ENCODE data around the gene JAK1. TPM values are rescaled to one million over a fixed set of nuclear protein-coding genes. Genes with fewer than 3 reads are reported as not detected.
A peak's percentile ranks its signal among the peaks of the same experiment; 100 is the strongest.

JAK1 gene
- total RNA-seq = 100 to 1,000 TPM; 113 to 115 TPM

DNA sequence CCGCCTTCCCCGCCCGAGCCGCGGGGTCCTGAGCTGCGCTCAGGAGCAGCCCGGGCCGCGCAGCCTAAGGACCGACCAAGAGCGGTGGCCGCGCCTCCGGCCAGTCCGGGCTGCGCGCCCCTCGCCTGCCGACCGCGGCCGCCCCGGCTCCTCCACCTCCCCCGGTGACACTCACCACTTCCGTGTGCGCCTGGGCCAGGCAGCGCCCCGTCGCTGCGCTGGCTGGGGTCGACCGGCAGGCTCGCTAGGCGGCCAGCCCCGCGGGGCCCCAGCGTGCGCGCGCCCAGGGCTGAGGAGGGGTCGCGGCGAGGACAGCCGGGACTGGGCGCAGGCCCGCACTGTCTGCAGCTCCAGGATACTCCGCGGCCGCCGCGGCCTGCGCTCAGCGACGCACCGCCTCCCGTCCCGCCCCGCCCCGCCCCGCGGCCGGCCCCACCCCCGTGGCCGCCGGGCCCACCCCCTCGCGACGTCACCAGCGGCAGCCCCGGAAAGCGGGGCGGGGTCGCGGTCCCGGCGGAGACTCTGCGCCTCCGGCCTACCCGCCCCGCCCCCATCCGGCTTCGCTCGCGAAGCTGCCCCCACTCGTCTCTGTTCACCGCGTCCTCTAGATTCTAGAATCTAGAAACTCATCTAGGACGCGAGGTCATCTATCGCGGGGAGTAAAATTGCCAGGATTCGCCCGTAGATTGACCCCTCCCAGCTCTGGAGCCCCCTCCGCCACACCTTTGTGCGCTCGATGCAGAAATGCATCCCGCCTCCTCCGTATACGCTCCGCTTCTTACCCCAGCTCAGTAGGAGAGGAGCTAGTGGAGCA, at the start of gene JAK1:
Gene JAK1, minus strand, starts transcription at position 392 of the 814 bp plus-strand sequence. CDS start 80,285 bp downstream, outside the sequence.
- DNase-seq (ENCODE audit: low spot score) (peak; percentile 36), ATAC-seq (ENCODE audit: insufficient number of reproducible peaks, low FRiP score, low read depth) (peak; percentile 72)
- H3K9me3 ChIP-seq = no peaks in the 10 kb centered on the region
- H3K27me3 ChIP-seq (replicated peaks; ENCODE audit: insufficient read depth) = no peaks in the 10 kb centered on the region
- H3K4me3 ChIP-seq = peak within 1 kb of the TSS; percentile 91
- TF ChIP-seq, protein P1, sequence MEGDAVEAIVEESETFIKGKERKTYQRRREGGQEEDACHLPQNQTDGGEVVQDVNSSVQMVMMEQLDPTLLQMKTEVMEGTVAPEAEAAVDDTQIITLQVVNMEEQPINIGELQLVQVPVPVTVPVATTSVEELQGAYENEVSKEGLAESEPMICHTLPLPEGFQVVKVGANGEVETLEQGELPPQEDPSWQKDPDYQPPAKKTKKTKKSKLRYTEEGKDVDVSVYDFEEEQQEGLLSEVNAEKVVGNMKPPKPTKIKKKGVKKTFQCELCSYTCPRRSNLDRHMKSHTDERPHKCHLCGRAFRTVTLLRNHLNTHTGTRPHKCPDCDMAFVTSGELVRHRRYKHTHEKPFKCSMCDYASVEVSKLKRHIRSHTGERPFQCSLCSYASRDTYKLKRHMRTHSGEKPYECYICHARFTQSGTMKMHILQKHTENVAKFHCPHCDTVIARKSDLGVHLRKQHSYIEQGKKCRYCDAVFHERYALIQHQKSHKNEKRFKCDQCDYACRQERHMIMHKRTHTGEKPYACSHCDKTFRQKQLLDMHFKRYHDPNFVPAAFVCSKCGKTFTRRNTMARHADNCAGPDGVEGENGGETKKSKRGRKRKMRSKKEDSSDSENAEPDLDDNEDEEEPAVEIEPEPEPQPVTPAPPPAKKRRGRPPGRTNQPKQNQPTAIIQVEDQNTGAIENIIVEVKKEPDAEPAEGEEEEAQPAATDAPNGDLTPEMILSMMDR (IDR thresholded peaks at IDR 0.05) = no peak
- peak within 1 kb of the TSS; percentile 92 to 93 for H3K27ac ChIP-seq
- H3K4me1 ChIP-seq (ENCODE audit: control insufficient read depth in 1 of 2, low read depth in 2 of 2) = peaks cover 11 to 25% of the 10 kb centered on the region in 2 donors
- H3K36me3 ChIP-seq = no peaks in the 10 kb centered on the region

DNA sequence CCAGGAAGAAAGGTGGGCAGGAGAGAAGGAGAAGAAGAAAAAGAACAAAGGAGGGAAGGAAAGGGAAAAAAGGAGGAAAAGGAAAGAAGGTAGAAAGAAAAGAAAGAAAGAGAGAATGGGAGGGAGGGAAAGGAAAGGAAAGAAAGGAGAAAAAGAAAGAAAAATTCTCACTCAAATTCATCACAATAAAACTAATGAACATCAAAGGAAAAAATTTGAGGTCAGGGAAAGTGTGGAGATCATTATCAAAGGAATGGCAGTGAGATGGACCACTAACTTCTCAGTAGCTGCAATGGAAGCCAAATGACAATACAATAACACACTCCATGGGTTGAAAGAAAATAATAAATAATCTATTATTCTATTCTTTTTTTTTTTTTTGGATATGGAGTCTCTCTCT, 48.0 kb upstream of the JAK1 start:
- Histone ChIP-seq H3K9me3 (no peaks in the 10 kb centered on the region), H3K4me3 (no peak overlapping the region), H3K27ac (no peak overlapping the region), H3K36me3 (no peaks in the 10 kb centered on the region), H3K4me1 (ENCODE audit: control insufficient read depth in 1 of 2, low read depth in 2 of 2) (no peaks in the 10 kb centered on the region), H3K27me3 (replicated peaks; ENCODE audit: insufficient read depth) (no peaks in the 10 kb centered on the region)
- TF ChIP-seq, protein P1 (IDR thresholded peaks at IDR 0.05) = no peak
- DNase-seq (ENCODE audit: low spot score) = no peak
- ATAC-seq (ENCODE audit: insufficient number of reproducible peaks, low FRiP score, low read depth) = no peak

DNA sequence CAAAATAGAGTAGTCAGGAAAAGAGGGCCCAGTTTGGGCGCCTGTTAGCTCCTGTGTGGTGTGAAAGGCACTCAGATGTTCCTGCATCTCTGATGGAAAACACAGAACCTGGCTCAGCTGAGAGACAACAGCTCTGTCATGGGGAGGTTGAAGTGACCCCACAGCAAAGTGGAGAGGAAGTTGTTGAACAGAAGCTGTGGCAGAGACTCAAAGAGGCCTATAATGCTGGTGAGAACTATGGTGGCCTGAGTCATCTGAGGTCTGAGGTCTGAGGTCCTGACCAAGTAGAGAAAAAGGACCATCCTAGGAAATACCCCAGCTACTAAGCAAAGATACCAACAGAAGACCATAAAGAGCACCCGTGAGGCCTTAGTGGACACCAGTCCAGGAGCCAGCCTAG, 45.6 kb upstream of the JAK1 start:
- ATAC-seq (ENCODE audit: insufficient number of reproducible peaks, low FRiP score, low read depth) (no peak), DNase-seq (ENCODE audit: low spot score) (no peak)
- Histone ChIP-seq H3K36me3 (no peaks in the 10 kb centered on the region), H3K4me1 (ENCODE audit: control insufficient read depth in 1 of 2, low read depth in 2 of 2) (no peaks in the 10 kb centered on the region), H3K27ac (no peak overlapping the region), H3K4me3 (no peak overlapping the region), H3K9me3 (no peaks in the 10 kb centered on the region), H3K27me3 (replicated peaks; ENCODE audit: insufficient read depth) (no peaks in the 10 kb centered on the region)
- TF ChIP-seq, protein P1 (IDR thresholded peaks at IDR 0.05) = no peak

DNA sequence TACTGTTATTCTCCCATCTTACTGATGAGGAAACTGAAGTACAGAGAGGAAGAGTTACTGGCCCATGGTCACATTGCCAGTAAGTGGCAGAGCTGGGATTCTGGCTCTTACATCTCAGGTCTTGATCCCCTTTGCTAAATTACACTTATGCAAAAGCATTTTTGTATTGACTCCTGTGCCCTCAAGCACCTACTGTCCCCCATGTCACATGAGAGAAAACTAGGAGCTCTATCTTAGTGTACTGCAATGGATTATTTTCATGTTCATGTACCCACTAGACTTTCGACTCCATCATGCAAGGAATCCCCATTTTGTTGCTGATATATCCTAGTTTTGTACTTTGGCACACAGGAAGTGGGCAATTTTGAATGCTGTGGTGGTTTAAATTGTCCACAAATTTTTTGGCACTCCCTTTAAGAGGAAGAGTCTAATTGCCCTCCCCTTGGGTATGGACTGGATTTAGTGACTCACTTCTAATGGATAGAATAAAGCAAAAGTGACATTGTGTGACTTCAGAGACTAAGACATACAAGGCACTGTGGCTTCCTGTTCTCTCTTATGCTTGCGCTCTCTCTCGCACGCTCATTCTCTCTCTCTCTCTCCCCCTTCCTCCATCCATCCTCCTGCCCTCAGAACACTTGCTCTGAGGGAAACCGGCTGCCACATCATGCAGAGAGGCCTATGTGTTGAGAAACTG, 43.5 kb upstream of the JAK1 start:
- DNase-seq (ENCODE audit: low spot score) (no peak), ATAC-seq (ENCODE audit: insufficient number of reproducible peaks, low FRiP score, low read depth) (no peak)
- TF ChIP-seq, protein P1 (IDR thresholded peaks at IDR 0.05) = no peak
- Histone ChIP-seq H3K9me3 (no peaks in the 10 kb centered on the region), H3K27ac (no peak overlapping the region), H3K36me3 (no peaks in the 10 kb centered on the region), H3K4me1 (ENCODE audit: control insufficient read depth in 1 of 2, low read depth in 2 of 2) (no peaks in the 10 kb centered on the region), H3K27me3 (replicated peaks; ENCODE audit: insufficient read depth) (no peaks in the 10 kb centered on the region), H3K4me3 (no peak overlapping the region)

DNA sequence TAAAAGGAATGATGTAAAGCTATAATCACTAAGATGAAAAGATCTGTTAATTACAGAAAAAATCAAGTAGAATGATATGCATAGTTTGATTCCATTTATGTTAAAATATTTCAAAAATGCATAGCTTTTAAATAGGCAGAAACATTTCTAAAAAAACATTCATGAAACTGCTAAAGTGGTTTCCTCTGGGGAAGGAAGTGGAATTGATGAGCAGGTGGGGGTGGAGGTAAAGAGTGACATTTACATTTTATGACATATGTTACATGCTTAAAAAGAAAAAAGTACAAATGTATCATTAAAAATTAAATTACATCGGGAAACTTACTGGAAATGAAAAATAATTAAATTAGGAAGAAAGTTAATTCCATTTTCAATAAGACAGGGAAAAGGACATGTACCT, 42.8 kb upstream of the JAK1 start:
- no peaks in the 10 kb centered on the region for H3K36me3 ChIP-seq
- no peak for ATAC-seq (ENCODE audit: insufficient number of reproducible peaks, low FRiP score, low read depth)
- no peaks in the 10 kb centered on the region for H3K9me3 ChIP-seq
- no peaks in the 10 kb centered on the region for H3K4me1 ChIP-seq (ENCODE audit: control insufficient read depth in 1 of 2, low read depth in 2 of 2)
- H3K27ac ChIP-seq = no peak overlapping the region
- no peak overlapping the region for H3K4me3 ChIP-seq
- no peaks in the 10 kb centered on the region for H3K27me3 ChIP-seq (replicated peaks; ENCODE audit: insufficient read depth)
- no peak for DNase-seq (ENCODE audit: low spot score)
- TF ChIP-seq, protein P1 (IDR thresholded peaks at IDR 0.05) = no peak
